ENCODE data around the gene GRK4. TPM values are rescaled to one million over a fixed set of nuclear protein-coding genes. Genes with fewer than 3 reads are reported as not detected.

GRK4 gene
- total RNA-seq, 1 donor from 2014 or later: 1.9 TPM

GRCh38 chr4:3062471-3062870 is 99.1 kb downstream of the GRK4 start:
- Histone ChIP-seq H3K36me3 (no peaks in the 10 kb centered on the region), H3K4me1 (no peaks in the 10 kb centered on the region), H3K27ac (no peak overlapping the region), H3K4me3 (no peak overlapping the region), H3K27me3 (no peaks in the 10 kb centered on the region), H3K9me3 (no peaks in the 10 kb centered on the region)
- no peak for DNase-seq (ENCODE audit: low spot score in 2 of 2)
- intact Hi-C loops (cut with DNase I): no loop called here
- TF ChIP-seq CTCF (IDR thresholded peaks at IDR 0.05): no peak

GRCh38 chr4:3065551-3065950 is 102.2 kb downstream of the GRK4 start:
- no peak for DNase-seq (ENCODE audit: low spot score in 2 of 2)
- Histone ChIP-seq H3K36me3 (no peaks in the 10 kb centered on the region), H3K9me3 (no peaks in the 10 kb centered on the region), H3K4me3 (no peak overlapping the region), H3K27ac (no peak overlapping the region), H3K27me3 (no peaks in the 10 kb centered on the region), H3K4me1 (no peaks in the 10 kb centered on the region)
- intact Hi-C loops (cut with DNase I): no loop called here
- no peak for TF ChIP-seq CTCF (IDR thresholded peaks at IDR 0.05)

GRCh38 chr4:3066836-3067400 is 103.5 kb downstream of the GRK4 start:
- H3K4me3 ChIP-seq: no peak overlapping the region
- no peaks in the 10 kb centered on the region for H3K9me3 ChIP-seq
- no peak overlapping the region for H3K27ac ChIP-seq
- TF ChIP-seq CTCF (IDR thresholded peaks at IDR 0.05): no peak
- intact Hi-C loops (cut with DNase I): no loop called here
- H3K36me3 ChIP-seq: no peaks in the 10 kb centered on the region
- DNase-seq (ENCODE audit: low spot score in 2 of 2): no peak
- H3K4me1 ChIP-seq: no peaks in the 10 kb centered on the region
- no peaks in the 10 kb centered on the region for H3K27me3 ChIP-seq

- Histone ChIP-seq H3K27ac (no peak overlapping the region), H3K9me3 (no peaks in the 10 kb centered on the region), H3K36me3 (no peaks in the 10 kb centered on the region), H3K4me3 (no peak overlapping the region), H3K4me1 (no peaks in the 10 kb centered on the region), H3K27me3 (no peaks in the 10 kb centered on the region)
- intact Hi-C loops (cut with DNase I): no loop called here
- no peak for TF ChIP-seq CTCF (IDR thresholded peaks at IDR 0.05)
- no peak for DNase-seq (ENCODE audit: low spot score in 2 of 2)
These were observed 104.2 kb downstream of the GRK4 start for GRCh38 chr4:3067473-3068001.

GRCh38 chr4:3069661-3070199 is 106.4 kb downstream of the GRK4 start:
- Histone ChIP-seq H3K36me3 (no peaks in the 10 kb centered on the region), H3K9me3 (no peaks in the 10 kb centered on the region), H3K4me1 (peaks cover 0 to 5% of the 10 kb centered on the region in 2 donors), H3K27ac (no peak overlapping the region), H3K27me3 (no peaks in the 10 kb centered on the region), H3K4me3 (no peak overlapping the region)
- no peak for DNase-seq (ENCODE audit: low spot score in 2 of 2)
- no peak for TF ChIP-seq CTCF (IDR thresholded peaks at IDR 0.05)
- intact Hi-C loops (cut with DNase I): loop anchor here (5.0 to 10.0 kb wide), 5 partner anchors 312 to 1215 kb away; partner anchors contain the start of genes CFAP99, HAUS3, LETM1 and MXD4
